Endothelial cell of umbilical vein (primary cell): ENCODE data around the gene SRSF2. TPM values are rescaled to one million over a fixed set of nuclear protein-coding genes. Genes with fewer than 3 reads are reported as not detected.

Source experiments
- BruUV-seq: library from RNA; stranded (reverse); fragments of 400-500 nt; replicated peaks from 2 replicates; lab custom pipeline; 2021; lab: Mats Ljungman, UMichigan
- CTCF ChIA-PET: fragments of 300-600, 350-600 bp; sonication (Branson Sonifier 250); formaldehyde crosslinking; loops from one replicate; lab custom pipeline; 2021; ENCODE audit warnings: antibody characterized with exemption, inconsistent platforms; lab: Charles Lee
- POLR2A ChIA-PET: fragments of 300-600, 350-600 bp; sonication (Branson Sonifier 250); formaldehyde crosslinking; loops from one replicate; lab custom pipeline; 2021; ENCODE audit warnings: antibody characterized with exemption, inconsistent platforms; lab: Charles Lee
- DNase-seq: peaks from one replicate; pipeline ENCODE4 v3.0.0-alpha.2; 2011; ENCODE audit warnings: low read depth, low spot score
- FAIRE-seq: peaks from 2 replicates; lab custom pipeline; 2011; peaks lifted over from hg19 to GRCh38; lab: Jason Lieb, UNC
- H2AFZ ChIP-seq: 2 replicates; pipeline ENCODE4 v1.6.0; 2012; ENCODE audit warnings: low read depth, low read length, control low read depth, inconsistent platforms
- H3K27ac ChIP-seq: 2 replicates; pipeline ENCODE4 v1.5.1; 2011; ENCODE audit warnings: low read depth, mild to moderate bottlenecking, control low read depth, low read length, moderate library complexity; ENCODE audit not compliant: insufficient read depth
- H3K27me3 ChIP-seq, 2 experiments: 2 replicates each; pipeline versions ENCODE4 v1.6.0 to v1.6.1; 2011; ENCODE audit warnings: low read length in 2 of 2, mixed read lengths in 1 of 2; ENCODE audit not compliant: control insufficient read depth in 2 of 2, insufficient read depth in 2 of 2
- H3K36me3 ChIP-seq, 2 experiments: 2 replicates in 1 of 2; 3 replicates in 1 of 2; pipeline ENCODE4 v1.5.1; 2011; ENCODE audit warnings: low read length in 2 of 2, mild to moderate bottlenecking in 1 of 2, moderate library complexity in 1 of 2; ENCODE audit not compliant: control insufficient read depth in 2 of 2, insufficient read depth in 2 of 2; ENCODE audit errors: extremely low read depth in 1 of 2
- H3K4me1 ChIP-seq: 3 replicates; pipeline ENCODE4 v1.5.1; 2011; ENCODE audit warnings: mild to moderate bottlenecking, low read length; ENCODE audit not compliant: control insufficient read depth, insufficient read depth; ENCODE audit errors: extremely low read depth
- H3K4me2 ChIP-seq: 2 replicates; pipeline ENCODE4 v1.6.1; 2011; ENCODE audit warnings: low read length, control low read depth, mixed read lengths; ENCODE audit not compliant: insufficient read depth
- H3K4me3 ChIP-seq, 3 experiments: fragments of 200-600 bp in 1 of 3; sonication (generic), shearing (Covaris generic) in 1 of 3; replicated peaks in 1 of 3; 2 replicates each; pipeline ENCODE4 v1.5.1; 2011 to 2016; ENCODE audit warnings: control low read depth in 3 of 3, low read length in 3 of 3, mild to moderate bottlenecking in 2 of 3, inconsistent platforms in 1 of 3, low read depth in 1 of 3, moderate library complexity in 1 of 3; ENCODE audit not compliant: insufficient read depth in 1 of 3
- H3K79me2 ChIP-seq: 2 replicates; pipeline ENCODE4 v1.6.0; 2012; ENCODE audit warnings: low read length, inconsistent platforms; ENCODE audit not compliant: control insufficient read depth, insufficient read depth
- H3K9ac ChIP-seq: replicated peaks from 2 replicates; pipeline ENCODE3; 2011; ENCODE audit warnings: low read length, control low read depth; ENCODE audit not compliant: insufficient read depth; ENCODE audit errors: extremely low read depth
- H3K9me1 ChIP-seq: replicated peaks from 3 replicates; pipeline ENCODE4 v1.6.0; 2011; ENCODE audit warnings: mild to moderate bottlenecking, low read length; ENCODE audit not compliant: control insufficient read depth, insufficient read depth; ENCODE audit errors: extremely low read depth
- H3K9me3 ChIP-seq: replicated peaks from 2 replicates; pipeline ENCODE4 v1.5.1; 2012; ENCODE audit warnings: low read length, inconsistent platforms; ENCODE audit not compliant: control insufficient read depth, insufficient read depth
- H4K20me1 ChIP-seq: replicated peaks from 2 replicates; pipeline ENCODE3; 2011; ENCODE audit warnings: mild to moderate bottlenecking, low read length; ENCODE audit not compliant: control insufficient read depth, insufficient read depth; ENCODE audit errors: extremely low read depth
- EZH2 ChIP-seq: IDR thresholded peaks from 2 replicates; pipeline ENCODE4 v1.6.1; 2012; ENCODE audit warnings: borderline replicate concordance, low read depth, mild to moderate bottlenecking, moderate library complexity, low read length, inconsistent platforms; ENCODE audit not compliant: severe bottlenecking
- FOS ChIP-seq: IDR thresholded peaks from 2 replicates; pipeline ENCODE4 v1.6.1; 2011; ENCODE audit warnings: mild to moderate bottlenecking, low read length, moderate library complexity, borderline replicate concordance; ENCODE audit not compliant: insufficient read depth
- GATA2 ChIP-seq: IDR thresholded peaks from 2 replicates; pipeline ENCODE4 v1.7.0; 2011; ENCODE audit warnings: low read depth, mild to moderate bottlenecking, moderate library complexity, mixed read lengths, low read length; ENCODE audit not compliant: insufficient read length, insufficient read depth
- JUN ChIP-seq: IDR thresholded peaks from 2 replicates; pipeline ENCODE4 v1.6.1; 2011; ENCODE audit warnings: borderline replicate concordance, low read depth; ENCODE audit not compliant: insufficient read length, insufficient read depth
- MAX ChIP-seq: IDR thresholded peaks from 2 replicates; pipeline ENCODE4 v1.6.1; 2011; ENCODE audit not compliant: insufficient read depth, insufficient read length
- MYC ChIP-seq: IDR thresholded peaks from one replicate; pipeline ENCODE4 v1.6.1; 2011; ENCODE audit warnings: mild to moderate bottlenecking, low read depth, low read length
- POLR2A ChIP-seq: IDR thresholded peaks from 2 replicates; pipeline ENCODE4 v1.6.1; 2012; ENCODE audit warnings: low read depth, mild to moderate bottlenecking, control low read depth, low read length
- POLR2AphosphoS5 ChIP-seq: IDR thresholded peaks from 2 replicates; pipeline ENCODE4 v1.6.1; 2012; ENCODE audit warnings: low read depth, mild to moderate bottlenecking, control low read depth, low read length, moderate library complexity; ENCODE audit not compliant: insufficient read depth
- dilution Hi-C: fragments of 300-500 bp; cut with MboI; formaldehyde crosslinking; loops from one replicate; pipeline ENCODE4 v1.15.0; 2019; ENCODE audit warnings: low sequenced_read_pairs; ENCODE audit not compliant: extremely low pct_ligation_motif_present
- intact Hi-C: fragments of 100-400 bp; cut with micrococcal nuclease; formaldehyde crosslinking; loops from one replicate; pipeline ENCODE4 v1.10.0; 2022
- polyA plus RNA-seq, 4 experiments: library from polyadenylated mRNA; depleted of rRNA in 3 of 4; stranded (reverse) in 3 of 4; unstranded in 1 of 4; fragments of >200 nt; gene quantifications; 2 replicates each; pipeline versions ENCODE4 v1.2.1 to v1.2.3, GENCODE V29; 2011 to 2012; ENCODE audit warnings: missing spikeins in 1 of 4
- total RNA-seq: library from RNA; stranded (reverse); gene quantifications from 2 replicates; pipeline ENCODE4 v1.2.3, GENCODE V29; 2021
- TF ChIP-seq, protein P1 (sequence below), 2 donors: IDR thresholded peaks; 1 replicate in 1 of 2; 2 replicates in 1 of 2; pipeline ENCODE4 v1.5.1; 2011; ENCODE audit warnings: low read length in 2 of 2, mild to moderate bottlenecking in 2 of 2, moderate library complexity in 2 of 2, control low read depth in 1 of 2, inconsistent platforms in 1 of 2, low read depth in 1 of 2; ENCODE audit not compliant: insufficient read depth in 1 of 2; ENCODE audit errors: extremely low read depth in 1 of 2

Gene SRSF2
- total and polyA plus RNA-seq, 2 donors (not counting 3 experiments of a cell fraction or from before 2014, with no cell fraction given): 283 to 307 TPM

GRCh38 chr17:76701471-76701967 lies 35.6 kb downstream of the SRSF2 start:
- DNase-seq (no peak), FAIRE-seq (no peak)
- POLR2A ChIA-PET: no interaction called here
- no TSS peak for BruUV-seq
- intact Hi-C loops (no loop called here), dilution Hi-C loops (no loop called here)
- H3K4me1 ChIP-seq: peaks cover 29% of the 10 kb centered on the region
- H3K36me3 ChIP-seq: no peaks in the 10 kb centered on the region
- peaks cover 69% of the 10 kb centered on the region for H3K79me2 ChIP-seq
- TF ChIP-seq MYC: no peak
- TF ChIP-seq FOS: no peak
- TF ChIP-seq POLR2A: no peak
- no peak for TF ChIP-seq JUN
- TF ChIP-seq, protein P1, sequence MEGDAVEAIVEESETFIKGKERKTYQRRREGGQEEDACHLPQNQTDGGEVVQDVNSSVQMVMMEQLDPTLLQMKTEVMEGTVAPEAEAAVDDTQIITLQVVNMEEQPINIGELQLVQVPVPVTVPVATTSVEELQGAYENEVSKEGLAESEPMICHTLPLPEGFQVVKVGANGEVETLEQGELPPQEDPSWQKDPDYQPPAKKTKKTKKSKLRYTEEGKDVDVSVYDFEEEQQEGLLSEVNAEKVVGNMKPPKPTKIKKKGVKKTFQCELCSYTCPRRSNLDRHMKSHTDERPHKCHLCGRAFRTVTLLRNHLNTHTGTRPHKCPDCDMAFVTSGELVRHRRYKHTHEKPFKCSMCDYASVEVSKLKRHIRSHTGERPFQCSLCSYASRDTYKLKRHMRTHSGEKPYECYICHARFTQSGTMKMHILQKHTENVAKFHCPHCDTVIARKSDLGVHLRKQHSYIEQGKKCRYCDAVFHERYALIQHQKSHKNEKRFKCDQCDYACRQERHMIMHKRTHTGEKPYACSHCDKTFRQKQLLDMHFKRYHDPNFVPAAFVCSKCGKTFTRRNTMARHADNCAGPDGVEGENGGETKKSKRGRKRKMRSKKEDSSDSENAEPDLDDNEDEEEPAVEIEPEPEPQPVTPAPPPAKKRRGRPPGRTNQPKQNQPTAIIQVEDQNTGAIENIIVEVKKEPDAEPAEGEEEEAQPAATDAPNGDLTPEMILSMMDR (IDR thresholded peaks at IDR 0.05; ENCODE audit: extremely low read depth in 1 of 2, insufficient read depth in 1 of 2, low read depth in 1 of 2, low read length in 2 of 2): no peak
- no peak for TF ChIP-seq GATA2
- TF ChIP-seq MAX: no peak
- no peak for TF ChIP-seq EZH2
- no peak for TF ChIP-seq POLR2AphosphoS5
- H3K9ac ChIP-seq: no peak overlapping the region
- no peaks in the 10 kb centered on the region for H3K27me3 ChIP-seq
- H3K4me2 ChIP-seq: no peak overlapping the region
- no peaks in the 10 kb centered on the region for H3K9me3 ChIP-seq
- H3K9me1 ChIP-seq: no peaks in the 10 kb centered on the region
- H4K20me1 ChIP-seq: no peaks in the 10 kb centered on the region
- no peak overlapping the region for H3K27ac ChIP-seq
- no peak overlapping the region for H2AFZ ChIP-seq
- no peak overlapping the region for H3K4me3 ChIP-seq
- CTCF ChIA-PET: interaction anchor here (0.9 to 2.5 kb wide), 4 partner anchors 12 to 20 kb away, joined by 3 to 9 read pairs (median 4); no protein-coding TSS in a partner anchor
